Measurements from ENCODE around the gene CFAP221.

The CFAP221 gene

DNA sequence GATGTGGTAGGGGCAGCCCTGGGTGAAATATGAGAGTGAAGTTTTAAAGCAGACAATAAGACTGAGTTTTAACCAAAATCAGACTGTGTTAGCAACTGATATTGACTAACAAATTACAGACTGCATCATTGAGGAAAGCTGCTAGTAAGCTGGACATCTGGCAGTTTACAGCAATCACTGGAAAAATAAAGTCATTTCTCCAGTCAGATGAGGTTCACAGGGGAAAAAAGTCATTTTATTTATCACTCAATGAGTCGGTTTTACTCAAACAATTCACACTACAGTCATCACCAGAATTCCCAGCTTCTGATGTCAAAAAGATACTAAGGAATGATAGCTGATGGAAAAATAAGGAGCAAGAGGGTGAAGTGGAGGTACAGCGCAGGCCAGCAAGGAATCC is 124.3 kb downstream of the CFAP221 start:
- Histone ChIP-seq H3K4me3 (replicated peaks; ENCODE audit: low read depth, low read length) (no peak overlapping the region), H3K36me3 (ENCODE audit: control insufficient read depth, insufficient read depth, low read length) (no peaks in the 10 kb centered on the region), H3K27me3 (replicated peaks; ENCODE audit: control insufficient read depth, insufficient read depth, low read length) (no peaks in the 10 kb centered on the region; the same call in 1 of the 2 replicates)
- no peak for DNase-seq (ENCODE audit: extremely low read depth, insufficient read length)
- TF ChIP-seq, protein P1, sequence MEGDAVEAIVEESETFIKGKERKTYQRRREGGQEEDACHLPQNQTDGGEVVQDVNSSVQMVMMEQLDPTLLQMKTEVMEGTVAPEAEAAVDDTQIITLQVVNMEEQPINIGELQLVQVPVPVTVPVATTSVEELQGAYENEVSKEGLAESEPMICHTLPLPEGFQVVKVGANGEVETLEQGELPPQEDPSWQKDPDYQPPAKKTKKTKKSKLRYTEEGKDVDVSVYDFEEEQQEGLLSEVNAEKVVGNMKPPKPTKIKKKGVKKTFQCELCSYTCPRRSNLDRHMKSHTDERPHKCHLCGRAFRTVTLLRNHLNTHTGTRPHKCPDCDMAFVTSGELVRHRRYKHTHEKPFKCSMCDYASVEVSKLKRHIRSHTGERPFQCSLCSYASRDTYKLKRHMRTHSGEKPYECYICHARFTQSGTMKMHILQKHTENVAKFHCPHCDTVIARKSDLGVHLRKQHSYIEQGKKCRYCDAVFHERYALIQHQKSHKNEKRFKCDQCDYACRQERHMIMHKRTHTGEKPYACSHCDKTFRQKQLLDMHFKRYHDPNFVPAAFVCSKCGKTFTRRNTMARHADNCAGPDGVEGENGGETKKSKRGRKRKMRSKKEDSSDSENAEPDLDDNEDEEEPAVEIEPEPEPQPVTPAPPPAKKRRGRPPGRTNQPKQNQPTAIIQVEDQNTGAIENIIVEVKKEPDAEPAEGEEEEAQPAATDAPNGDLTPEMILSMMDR (IDR thresholded peaks at IDR 0.05; ENCODE audit: insufficient read depth, low read length, poor library complexity, severe bottlenecking) = no peak

DNA sequence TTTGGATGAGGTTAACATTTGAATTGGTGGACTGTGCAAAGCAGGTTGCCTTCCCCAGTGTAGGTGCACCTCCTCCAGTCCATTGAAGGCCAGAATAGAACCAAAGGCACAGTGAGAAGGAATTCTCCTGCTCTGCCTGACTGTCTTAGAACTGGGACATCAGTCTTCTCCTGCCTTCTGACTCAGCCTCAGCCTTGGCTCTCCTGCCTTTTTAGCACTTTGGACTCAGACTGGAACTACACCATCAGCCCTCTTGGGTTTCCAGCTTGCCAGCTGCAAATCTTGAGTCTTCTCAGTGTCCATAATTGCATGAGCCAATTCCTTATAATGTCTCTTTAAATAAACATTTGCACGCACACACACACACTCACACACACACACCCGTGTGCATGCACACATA is 126.8 kb downstream of the CFAP221 start:
- Histone ChIP-seq H3K4me3 (replicated peaks; ENCODE audit: low read depth, low read length) (no peak overlapping the region), H3K27me3 (replicated peaks; ENCODE audit: control insufficient read depth, insufficient read depth, low read length) (no peaks in the 10 kb centered on the region; the same call in 1 of the 2 replicates), H3K36me3 (ENCODE audit: control insufficient read depth, insufficient read depth, low read length) (no peaks in the 10 kb centered on the region)
- TF ChIP-seq, protein P1 (IDR thresholded peaks at IDR 0.05; ENCODE audit: insufficient read depth, low read length, poor library complexity, severe bottlenecking) = no peak
- DNase-seq (ENCODE audit: extremely low read depth, insufficient read length) = no peak

DNA sequence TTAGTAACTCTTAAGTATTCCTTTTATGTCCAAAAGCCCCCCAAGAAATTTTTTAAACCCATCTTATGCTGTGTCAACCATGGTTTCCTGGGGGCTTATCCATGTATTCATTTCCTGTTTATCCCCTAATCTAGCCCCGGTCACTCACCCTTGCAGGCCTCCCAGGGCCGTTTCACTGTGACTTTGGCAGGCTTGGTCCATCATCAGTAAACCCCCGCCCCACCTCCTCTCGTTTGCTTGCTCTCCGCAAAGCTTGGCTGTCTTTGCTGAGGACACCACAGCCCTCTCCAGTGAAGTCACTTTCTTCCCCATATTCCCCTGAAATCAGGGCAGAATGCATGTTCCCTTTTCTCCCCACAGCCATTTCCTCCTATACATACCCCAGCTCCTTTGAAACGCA is 127.5 kb downstream of the CFAP221 start:
- Histone ChIP-seq H3K4me3 (replicated peaks; ENCODE audit: low read depth, low read length) (no peak overlapping the region), H3K36me3 (ENCODE audit: control insufficient read depth, insufficient read depth, low read length) (no peaks in the 10 kb centered on the region), H3K27me3 (replicated peaks; ENCODE audit: control insufficient read depth, insufficient read depth, low read length) (no peaks in the 10 kb centered on the region; the same call in 1 of the 2 replicates)
- TF ChIP-seq, protein P1 (IDR thresholded peaks at IDR 0.05; ENCODE audit: insufficient read depth, low read length, poor library complexity, severe bottlenecking) = no peak
- DNase-seq (ENCODE audit: extremely low read depth, insufficient read length) = no peak

DNA sequence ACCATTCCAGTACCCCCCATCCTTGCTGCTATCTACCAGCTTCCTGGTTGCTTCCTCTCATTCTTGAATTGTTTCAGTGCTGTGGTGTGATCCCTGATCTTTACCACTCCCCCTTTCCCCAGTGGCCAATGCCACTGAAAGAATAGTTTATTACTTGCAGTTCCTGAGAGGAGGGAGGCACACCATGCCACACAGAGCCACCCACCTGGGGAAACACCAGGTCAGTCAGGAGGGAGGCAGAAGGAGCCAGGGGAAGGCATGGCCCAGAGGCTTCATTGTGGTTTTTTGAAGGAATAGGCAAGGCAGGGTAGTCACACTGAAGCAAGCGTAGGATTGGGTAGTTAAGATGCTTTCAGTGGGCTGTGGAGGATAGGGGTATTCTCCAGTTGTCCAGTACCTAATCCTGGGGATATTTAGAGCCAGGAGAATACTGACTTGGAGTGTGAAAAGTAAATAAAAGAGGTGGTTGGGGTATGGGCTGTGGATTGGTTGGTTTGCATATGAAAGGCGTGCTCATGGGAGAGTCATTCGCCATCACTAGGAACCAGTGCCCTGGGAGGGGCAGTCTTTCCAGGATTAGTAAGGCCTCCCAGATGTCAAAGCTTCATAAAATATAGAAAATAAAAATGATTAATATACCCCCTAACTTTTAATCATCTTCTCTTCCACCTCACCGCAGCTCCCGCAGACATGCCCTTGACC is 128.1 kb downstream of the CFAP221 start:
- TF ChIP-seq, protein P1 (IDR thresholded peaks at IDR 0.05; ENCODE audit: insufficient read depth, low read length, poor library complexity, severe bottlenecking) = no peak
- Histone ChIP-seq H3K36me3 (ENCODE audit: control insufficient read depth, insufficient read depth, low read length) (no peaks in the 10 kb centered on the region), H3K27me3 (replicated peaks; ENCODE audit: control insufficient read depth, insufficient read depth, low read length) (no peaks in the 10 kb centered on the region; the same call in 1 of the 2 replicates), H3K4me3 (replicated peaks; ENCODE audit: low read depth, low read length) (no peak overlapping the region)
- no peak for DNase-seq (ENCODE audit: extremely low read depth, insufficient read length)

DNA sequence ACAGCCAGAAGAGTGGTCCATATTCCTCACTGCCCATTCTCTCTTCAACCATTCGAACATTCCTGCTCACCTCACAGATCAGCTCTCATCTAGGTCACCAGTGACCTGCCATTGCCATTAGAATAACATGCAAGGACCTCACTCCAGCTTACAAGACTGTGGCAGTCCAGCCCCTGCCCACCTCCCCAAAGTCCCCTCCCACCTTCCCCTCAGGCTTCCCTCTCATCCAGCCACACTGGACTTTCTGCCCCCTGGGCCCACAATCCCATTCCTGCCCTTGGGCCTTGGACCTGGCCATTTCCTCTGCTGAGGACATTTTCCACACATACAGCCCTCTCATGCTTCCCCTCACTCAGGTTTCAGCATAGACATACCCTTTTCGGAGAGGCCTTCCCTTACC is 129.5 kb downstream of the CFAP221 start:
- TF ChIP-seq, protein P1 (IDR thresholded peaks at IDR 0.05; ENCODE audit: insufficient read depth, low read length, poor library complexity, severe bottlenecking) = no peak
- no peak overlapping the region for H3K4me3 ChIP-seq (replicated peaks; ENCODE audit: low read depth, low read length)
- no peaks in the 10 kb centered on the region; the same call in 1 of the 2 replicates for H3K27me3 ChIP-seq (replicated peaks; ENCODE audit: control insufficient read depth, insufficient read depth, low read length)
- no peaks in the 10 kb centered on the region for H3K36me3 ChIP-seq (ENCODE audit: control insufficient read depth, insufficient read depth, low read length)
- no peak for DNase-seq (ENCODE audit: extremely low read depth, insufficient read length)

Data from GM06990 (cell line).